Activated CD8-positive, alpha-beta memory T cell treated with anti-CD3 and anti-CD28 coated beads, Interleukin-2, amount 10 ng/mL, durations not matched to agents 7 days and 5 days (primary cell): Measurements from ENCODE around the gene CAMKMT. TPM values are rescaled to one million over a fixed set of nuclear protein-coding genes. Genes with fewer than 3 reads are reported as not detected.
A peak's percentile ranks its signal among the peaks of the same experiment; 100 is the strongest.
"Not testable (repeated sequence)": the region's sequence is repeated elsewhere in the genome, so short reads cannot be mapped to it uniquely, and the experiment has no call there.

Source experiments
- ATAC-seq: fragments of 150-1000 bp; cut with Tn5 transposase; one replicate; pipeline ENCODE4 v1.10.0; 2021; ENCODE audit warnings: moderate library complexity
- CTCF ChIA-PET: fragments of 350-600 bp; sonication (Branson Sonifier 250); formaldehyde crosslinking; loops from one replicate; lab custom pipeline; 2021; ENCODE audit warnings: antibody characterized with exemption; lab: Charles Lee
- DNase-seq: peaks from one replicate; pipeline ENCODE4 v3.0.0-alpha.2; 2020
- H3K27ac Mint-ChIP-seq: one replicate; pipeline ENCODE4 v1.8.0; 2021; ENCODE audit warnings: mild to moderate bottlenecking, mixed read lengths
- H3K27me3 Mint-ChIP-seq: one replicate; pipeline ENCODE4 v1.8.0; 2021; ENCODE audit warnings: mixed read lengths
- H3K36me3 Mint-ChIP-seq: one replicate; pipeline ENCODE4 v1.8.0; 2021; ENCODE audit warnings: mild to moderate bottlenecking, mixed read lengths
- H3K4me1 Mint-ChIP-seq: one replicate; pipeline ENCODE4 v1.8.0; 2021; ENCODE audit warnings: mixed read lengths
- H3K4me3 Mint-ChIP-seq: one replicate; pipeline ENCODE4 v1.8.0; 2021; ENCODE audit warnings: mild to moderate bottlenecking, moderate library complexity, mixed read lengths
- H3K9me3 Mint-ChIP-seq: one replicate; pipeline ENCODE4 v1.8.0; 2022; ENCODE audit warnings: low read depth, mixed read lengths
- total RNA-seq, 2 experiments: library from RNA; stranded (reverse); gene quantifications; one replicate each; pipeline ENCODE4 v1.2.3, GENCODE V29; 2021

CAMKMT gene
- total RNA-seq, 2 experiments from 2014 or later = 12.8 to 13.3 TPM

DNA sequence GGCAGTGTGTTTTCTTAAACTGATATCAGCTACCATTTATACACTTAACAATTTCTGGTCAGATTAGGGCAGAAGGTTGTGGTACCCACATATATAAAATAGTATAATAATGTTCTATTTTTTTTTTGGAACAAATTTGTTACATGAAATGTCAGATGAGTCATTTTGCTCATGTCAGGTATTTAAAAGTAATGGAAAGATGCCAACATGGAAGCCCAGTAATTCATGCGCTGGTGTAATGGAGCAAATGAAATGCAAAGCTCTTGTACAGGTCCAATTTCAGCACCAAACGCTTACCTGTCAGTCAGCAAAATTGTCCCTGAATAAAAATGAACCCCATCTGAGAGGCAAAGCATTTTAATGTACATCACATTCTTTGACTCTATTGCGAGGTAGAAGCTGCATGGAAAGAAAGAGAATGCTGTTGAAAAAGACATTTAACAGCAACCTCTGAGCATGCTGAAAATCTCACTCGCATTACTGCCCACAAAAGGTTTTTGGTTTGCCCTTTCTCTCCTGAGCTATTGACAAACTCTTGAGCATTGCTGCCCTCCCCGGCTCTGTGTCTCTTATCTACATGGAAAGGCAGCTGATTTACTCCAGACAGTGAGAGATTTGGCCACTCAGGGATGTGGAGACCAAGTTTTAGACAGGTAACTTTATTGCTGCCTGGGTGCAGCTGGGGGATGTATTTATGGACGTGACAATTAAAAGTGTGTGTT, 217.5 kb downstream of the CAMKMT start:
- ATAC-seq = no peak
- Mint-ChIP-seq H3K36me3 (no peaks in the 10 kb centered on the region), H3K4me1 (peaks cover 24% of the 10 kb centered on the region), H3K27me3 (no peaks in the 10 kb centered on the region), H3K27ac (peak overlapping the region; percentile 47), H3K4me3 (peak overlapping the region; percentile 44), H3K9me3 (no peaks in the 10 kb centered on the region)
- DNase-seq = no peak
- CTCF ChIA-PET = interaction anchor here (1.5 kb wide), 1 partner anchor 100 kb away, joined by 11 read pairs; no protein-coding TSS in a partner anchor

DNA sequence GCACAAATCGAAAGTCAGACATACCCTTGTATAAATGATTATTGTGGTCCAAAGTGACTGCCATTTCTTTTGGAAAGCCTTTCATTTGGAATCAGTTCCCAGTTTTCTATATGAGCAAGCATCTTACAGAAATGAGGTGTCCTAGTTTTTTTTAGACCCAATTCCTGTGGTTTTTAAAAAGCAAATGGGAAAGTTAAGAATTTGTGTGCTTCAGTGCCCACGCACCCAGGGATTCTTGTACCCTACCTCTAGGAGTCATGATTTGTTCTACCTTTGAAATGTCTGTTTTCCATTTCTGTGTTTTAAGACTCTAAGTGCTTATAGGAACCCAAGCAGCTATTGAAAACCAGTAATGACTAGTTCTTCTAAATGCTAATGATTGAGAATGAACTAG, 218.1 kb downstream of the CAMKMT start:
- Mint-ChIP-seq H3K36me3 (no peaks in the 10 kb centered on the region), H3K27me3 (no peaks in the 10 kb centered on the region), H3K27ac (peak overlapping the region; percentile 27), H3K4me1 (peaks cover 26% of the 10 kb centered on the region), H3K9me3 (no peaks in the 10 kb centered on the region), H3K4me3 (peak overlapping the region; percentile 31)
- DNase-seq (no peak), ATAC-seq (no peak)
- CTCF ChIA-PET = interaction anchor here (1.5 kb wide), 2 partner anchors 100 kb away, joined by 4 to 11 read pairs; no protein-coding TSS in a partner anchor

DNA sequence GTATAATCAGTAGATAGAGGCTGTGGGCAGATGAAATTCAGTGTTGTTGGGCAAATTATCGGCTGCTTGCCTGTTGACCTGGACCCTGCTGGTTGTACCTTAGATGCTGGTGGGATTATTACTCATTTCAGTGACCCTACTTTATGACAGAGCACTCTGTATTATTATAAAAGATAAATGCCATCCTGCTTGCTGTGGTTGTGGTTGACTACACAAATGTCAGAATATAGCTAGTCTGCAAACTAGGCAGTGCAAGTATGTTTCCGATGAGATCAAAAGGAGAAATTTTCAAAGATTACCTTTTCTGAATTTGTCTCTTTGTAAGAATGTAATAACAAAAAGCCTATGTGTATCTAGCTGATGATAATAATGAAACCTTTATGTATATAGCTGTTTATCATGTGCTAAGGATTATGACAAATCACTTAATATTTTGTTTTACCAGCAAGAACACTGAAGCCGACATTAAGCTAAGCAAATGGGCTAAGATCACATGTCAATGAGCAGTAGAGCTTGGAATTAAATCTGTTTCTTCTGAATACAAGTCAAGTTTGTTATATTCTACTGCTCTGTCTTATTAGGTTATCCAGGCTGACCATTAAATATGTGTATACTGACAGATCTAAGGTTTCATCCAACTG, 219.2 kb downstream of the CAMKMT start:
- Mint-ChIP-seq H3K36me3 (no peaks in the 10 kb centered on the region), H3K4me1 (peaks cover 35% of the 10 kb centered on the region), H3K4me3 (no peak overlapping the region), H3K27ac (no peak overlapping the region), H3K27me3 (no peaks in the 10 kb centered on the region), H3K9me3 (no peaks in the 10 kb centered on the region)
- no peak for DNase-seq
- CTCF ChIA-PET = interaction anchor here (0.6 to 1.8 kb wide), 4 partner anchors 21 to 372 kb away, joined by 3 to 4 read pairs (median 4); no protein-coding TSS in a partner anchor
- no peak for ATAC-seq

DNA sequence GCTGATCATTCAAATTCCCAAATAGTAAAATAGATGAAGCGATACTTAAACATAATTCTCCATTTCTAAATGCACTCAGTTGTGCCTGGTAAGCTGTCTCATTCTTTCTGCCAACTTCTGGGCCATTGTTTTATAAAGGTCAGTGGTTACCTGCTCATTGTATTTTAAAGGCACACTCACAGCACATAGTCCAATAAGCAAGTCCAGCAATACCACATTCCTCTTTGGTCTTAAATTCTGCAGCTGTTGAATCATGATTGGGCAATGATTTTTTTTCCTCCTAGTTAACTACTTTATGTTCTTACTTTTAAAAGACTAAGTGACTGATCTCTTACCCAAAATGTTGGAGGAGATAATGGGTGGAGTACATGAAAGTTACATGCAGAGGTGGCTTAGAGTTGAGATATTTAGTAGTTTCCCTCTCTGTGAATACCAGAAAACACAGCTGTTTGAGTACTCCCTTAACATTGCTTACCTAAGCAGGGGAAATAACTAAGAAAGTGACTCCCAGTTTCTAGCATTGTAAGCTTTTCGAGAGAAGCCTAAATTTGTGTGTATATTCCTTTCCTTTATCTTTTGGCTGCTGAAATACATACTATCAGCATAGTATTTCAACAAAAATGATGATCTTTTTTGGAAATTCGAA, 220.7 kb downstream of the CAMKMT start:
- ATAC-seq (no peak), DNase-seq (no peak)
- no peak overlapping the region for H3K4me3 Mint-ChIP-seq
- H3K27ac Mint-ChIP-seq = no peak overlapping the region
- CTCF ChIA-PET = interaction anchor here (1.8 kb wide), 1 partner anchor 22 kb away, joined by 4 read pairs; no protein-coding TSS in a partner anchor
- H3K9me3 Mint-ChIP-seq = no peaks in the 10 kb centered on the region
- H3K4me1 Mint-ChIP-seq = peaks cover 33% of the 10 kb centered on the region
- H3K36me3 Mint-ChIP-seq = peaks cover 1% of the 10 kb centered on the region
- no peaks in the 10 kb centered on the region for H3K27me3 Mint-ChIP-seq

DNA sequence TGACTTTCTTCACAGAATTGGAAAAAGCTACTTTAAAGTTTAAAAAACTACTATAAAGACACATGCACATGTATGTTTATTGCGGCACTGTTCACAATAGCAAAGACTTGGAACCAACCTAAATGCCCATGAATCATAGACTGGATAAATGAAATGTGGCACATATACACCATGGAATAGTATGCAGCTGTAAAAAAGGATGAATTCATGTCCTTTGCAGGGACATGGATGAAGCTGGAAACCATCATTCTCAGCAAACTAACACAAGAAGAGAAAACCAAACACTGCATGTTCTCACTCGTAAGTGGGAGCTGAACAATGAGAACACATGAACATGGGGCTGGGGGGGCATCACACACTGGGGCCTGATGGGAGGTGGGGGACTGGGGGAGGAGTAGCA, 233.9 kb downstream of the CAMKMT start:
- CTCF ChIA-PET, H3K27ac Mint-ChIP-seq, H3K36me3 Mint-ChIP-seq, ATAC-seq, H3K27me3 Mint-ChIP-seq, H3K4me3 Mint-ChIP-seq, DNase-seq, H3K9me3 Mint-ChIP-seq, H3K4me1 Mint-ChIP-seq: not testable (repeated sequence)

DNA sequence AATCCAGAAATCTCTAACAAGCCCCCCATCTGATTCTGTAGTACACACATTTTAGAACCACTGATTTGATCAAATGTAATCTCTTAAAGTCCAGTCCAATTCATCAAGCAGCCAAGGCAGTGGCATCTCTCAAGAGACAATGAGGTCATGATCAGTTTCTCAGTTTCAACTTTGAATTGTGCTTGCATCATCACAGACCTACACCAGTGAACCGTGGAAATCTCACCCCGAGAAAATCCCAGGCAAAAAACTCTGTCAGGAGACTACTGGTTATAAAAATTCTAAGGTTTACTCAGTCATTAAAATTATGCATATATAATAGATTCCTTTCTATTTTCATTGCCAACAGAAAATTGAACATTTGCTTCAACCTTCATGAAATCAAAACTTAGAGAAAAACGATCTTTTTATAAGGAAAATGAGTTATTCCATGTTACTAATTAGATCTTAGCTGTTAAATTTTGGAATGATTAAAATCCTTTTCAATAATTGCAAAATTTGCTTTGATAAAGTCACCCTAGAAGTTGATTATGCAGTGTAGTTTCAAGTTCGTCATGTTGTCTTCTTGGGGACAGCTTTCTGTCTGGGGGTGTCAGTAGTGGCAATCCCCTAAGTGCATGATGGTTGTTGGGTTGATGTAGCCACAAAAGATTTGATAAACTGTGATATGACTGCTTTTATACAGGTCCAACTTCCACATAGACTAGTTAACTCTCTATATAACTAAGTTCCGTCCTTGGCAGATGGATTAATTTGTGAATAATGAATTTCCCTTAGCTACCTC, 235.0 kb downstream of the CAMKMT start:
- Mint-ChIP-seq H3K36me3 (peaks cover 2% of the 10 kb centered on the region), H3K27ac (no peak overlapping the region), H3K4me1 (no peaks in the 10 kb centered on the region), H3K4me3 (no peak overlapping the region), H3K9me3 (no peaks in the 10 kb centered on the region), H3K27me3 (no peaks in the 10 kb centered on the region)
- no peak for DNase-seq
- no peak for ATAC-seq
- CTCF ChIA-PET = no interaction called here

DNA sequence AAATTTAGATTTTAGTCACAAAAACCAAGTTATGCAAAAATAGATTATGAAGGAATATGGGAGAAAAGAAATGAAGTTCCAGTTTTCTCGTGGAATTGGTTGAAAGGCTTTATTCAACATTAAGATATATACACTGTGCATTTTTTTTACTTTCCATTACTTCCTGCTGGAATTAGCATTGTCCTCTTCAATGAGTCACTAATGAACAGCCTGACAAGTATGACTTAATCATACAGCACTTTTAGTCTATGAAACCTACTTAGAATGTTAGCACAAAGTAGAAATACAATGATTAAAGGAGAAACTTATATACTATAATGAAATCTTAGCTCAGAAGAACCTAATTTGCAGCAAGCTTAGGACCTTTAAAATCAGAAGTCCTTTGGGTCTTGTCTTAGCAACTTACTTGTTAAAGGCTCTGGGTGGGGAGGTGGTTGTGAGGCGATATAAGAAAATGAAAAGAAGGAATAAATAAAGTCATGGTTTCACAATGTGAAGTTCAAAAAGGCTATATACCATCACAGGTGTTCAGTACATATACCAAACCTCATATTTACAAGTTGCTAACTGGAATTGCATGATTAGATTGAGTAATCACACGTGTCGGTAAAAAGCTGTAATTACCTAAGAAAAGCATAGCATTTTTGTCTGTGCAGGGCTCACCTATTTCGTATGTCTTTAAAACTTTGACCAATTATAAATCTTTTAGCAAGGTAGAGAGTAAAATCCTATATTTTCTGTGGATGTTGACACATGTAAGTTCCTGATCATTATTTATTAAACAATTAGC, 236.8 kb downstream of the CAMKMT start:
- Mint-ChIP-seq H3K9me3 (no peaks in the 10 kb centered on the region), H3K4me1 (no peaks in the 10 kb centered on the region), H3K27me3 (no peaks in the 10 kb centered on the region), H3K4me3 (no peak overlapping the region), H3K36me3 (peaks cover 7% of the 10 kb centered on the region), H3K27ac (no peak overlapping the region)
- CTCF ChIA-PET = interaction anchor here (1.0 to 1.4 kb wide), 3 partner anchors 19 to 119 kb away, joined by 3 to 4 read pairs (median 4); no protein-coding TSS in a partner anchor
- no peak for ATAC-seq
- no peak for DNase-seq

DNA sequence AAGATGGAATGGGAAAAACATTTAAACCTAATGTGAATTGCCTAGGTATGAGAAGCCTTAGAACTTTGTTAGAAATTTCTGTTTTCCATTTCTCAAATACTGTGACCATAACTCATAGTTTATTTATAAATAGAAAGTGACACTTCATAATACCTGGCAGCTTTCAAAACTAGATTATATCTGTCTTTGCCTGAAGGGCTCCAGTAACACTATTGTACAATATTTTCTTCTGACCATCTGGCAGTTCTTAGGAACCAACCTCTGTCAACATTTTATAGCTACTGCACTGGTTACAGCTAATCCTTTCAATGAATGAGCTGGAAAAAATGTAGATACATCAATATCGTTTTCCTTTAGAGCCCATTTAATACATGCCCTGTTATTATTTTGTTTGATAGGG, 237.4 kb downstream of the CAMKMT start:
- H3K27me3 Mint-ChIP-seq = no peaks in the 10 kb centered on the region
- CTCF ChIA-PET = interaction anchor here (1.0 to 1.4 kb wide), 3 partner anchors 18 to 119 kb away, joined by 3 to 4 read pairs (median 4); no protein-coding TSS in a partner anchor
- H3K9me3 Mint-ChIP-seq = no peaks in the 10 kb centered on the region
- no peak overlapping the region for H3K4me3 Mint-ChIP-seq
- no peak overlapping the region for H3K27ac Mint-ChIP-seq
- ATAC-seq (no peak), DNase-seq (no peak)
- H3K4me1 Mint-ChIP-seq = no peaks in the 10 kb centered on the region
- peaks cover 4% of the 10 kb centered on the region for H3K36me3 Mint-ChIP-seq

DNA sequence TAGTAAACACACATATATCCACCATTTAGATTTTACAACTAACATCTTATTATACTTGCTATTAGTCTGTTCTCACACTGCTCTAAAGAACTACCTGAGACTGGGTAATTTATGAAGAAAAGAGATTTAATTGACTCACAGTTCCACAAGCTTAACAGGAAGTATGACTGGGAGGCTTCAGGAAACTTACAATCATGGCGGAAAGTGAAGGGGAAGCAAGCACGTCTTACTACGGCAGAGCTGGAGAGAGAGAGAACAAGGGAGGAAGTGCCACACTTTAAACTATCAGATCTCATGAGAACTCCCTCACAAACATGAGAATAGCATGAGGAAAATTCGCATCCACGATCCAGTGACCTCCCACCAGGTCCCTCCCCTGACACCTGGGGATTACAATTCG, 240.7 kb downstream of the CAMKMT start:
- CTCF ChIA-PET = no interaction called here
- Mint-ChIP-seq H3K4me1 (no peaks in the 10 kb centered on the region), H3K36me3 (peaks cover 4% of the 10 kb centered on the region), H3K27ac (no peak overlapping the region), H3K4me3 (no peak overlapping the region), H3K9me3 (no peaks in the 10 kb centered on the region), H3K27me3 (no peaks in the 10 kb centered on the region)
- DNase-seq = no peak
- ATAC-seq = no peak

DNA sequence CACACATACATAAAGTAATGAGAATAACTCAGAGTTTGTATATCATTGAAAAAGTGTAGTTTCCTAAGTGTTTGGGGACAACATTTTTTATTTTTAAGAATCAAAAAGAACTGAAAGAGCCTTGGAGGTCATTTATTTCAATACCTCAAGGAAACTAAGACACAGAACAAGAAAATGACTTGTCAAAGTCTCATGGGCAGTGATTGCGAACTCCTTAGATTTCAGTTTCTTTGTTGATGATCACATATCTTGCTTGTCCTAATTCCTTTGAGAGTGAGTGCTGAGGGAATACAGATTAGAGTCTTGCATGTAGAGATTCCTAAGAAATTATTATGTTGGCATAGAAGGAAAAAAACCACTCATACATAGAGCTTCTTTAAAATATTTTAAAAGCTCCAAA, 243.8 kb downstream of the CAMKMT start:
- Mint-ChIP-seq H3K4me3 (no peak overlapping the region), H3K9me3 (peaks cover 2% of the 10 kb centered on the region), H3K36me3 (peaks cover 4% of the 10 kb centered on the region), H3K27ac (no peak overlapping the region), H3K27me3 (no peaks in the 10 kb centered on the region), H3K4me1 (no peaks in the 10 kb centered on the region)
- ATAC-seq (no peak), DNase-seq (no peak)
- CTCF ChIA-PET = no interaction called here

DNA sequence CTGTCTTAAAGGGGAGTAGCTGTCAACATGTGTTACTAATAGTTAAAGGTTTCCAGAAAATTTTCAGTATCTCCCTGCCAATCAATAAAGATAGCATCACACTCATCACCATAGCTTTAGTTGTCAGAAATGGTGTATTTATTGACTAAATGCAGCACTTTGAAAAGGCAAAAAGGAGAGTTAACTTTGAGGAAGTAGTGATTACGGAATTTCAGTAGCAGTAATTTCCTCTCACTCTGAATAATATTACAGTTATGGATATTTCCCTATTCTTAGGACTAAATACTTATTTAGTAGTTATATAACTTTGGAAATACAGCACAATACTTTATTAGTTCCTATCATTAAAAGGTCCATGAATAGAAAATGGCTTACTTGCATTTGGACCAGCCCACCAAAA, 250.5 kb downstream of the CAMKMT start:
- CTCF ChIA-PET = no interaction called here
- Mint-ChIP-seq H3K27me3 (no peaks in the 10 kb centered on the region), H3K4me3 (no peak overlapping the region), H3K27ac (no peak overlapping the region), H3K4me1 (peaks cover 9% of the 10 kb centered on the region), H3K9me3 (peaks cover 2% of the 10 kb centered on the region), H3K36me3 (peaks cover 3% of the 10 kb centered on the region)
- ATAC-seq (no peak), DNase-seq (no peak)

DNA sequence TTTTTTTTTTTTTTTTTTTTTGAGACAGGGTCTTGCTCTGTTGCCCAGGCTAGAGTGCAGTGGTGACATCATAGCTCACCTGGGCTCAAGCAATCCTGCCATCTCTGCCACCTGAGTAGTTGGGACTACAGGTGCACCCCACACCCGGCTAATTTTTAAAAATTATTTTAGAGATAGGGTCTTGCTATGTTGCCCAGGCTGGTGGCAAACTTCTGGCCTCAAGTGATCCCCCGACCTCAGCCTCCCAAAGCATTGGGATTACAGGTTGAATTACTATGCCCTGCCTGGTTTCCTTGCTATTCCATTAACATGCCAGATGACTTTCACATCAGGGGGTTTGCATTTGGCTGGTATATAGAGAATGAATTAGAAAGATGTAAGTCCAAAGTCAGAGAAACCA, 253.2 kb downstream of the CAMKMT start:
- H3K27me3 Mint-ChIP-seq = no peaks in the 10 kb centered on the region
- no peak for ATAC-seq
- CTCF ChIA-PET = no interaction called here
- H3K27ac Mint-ChIP-seq = no peak overlapping the region
- no peaks in the 10 kb centered on the region for H3K9me3 Mint-ChIP-seq
- no peak for DNase-seq
- H3K4me1 Mint-ChIP-seq = peaks cover 12% of the 10 kb centered on the region
- no peak overlapping the region for H3K4me3 Mint-ChIP-seq
- H3K36me3 Mint-ChIP-seq = peaks cover 3% of the 10 kb centered on the region
